K562 (cell line): Measurements from ENCODE around the gene CD99L2. TPM values are rescaled to one million over a fixed set of nuclear protein-coding genes. Genes with fewer than 3 reads are reported as not detected.

Source experiments
- ATAC-seq: fragments of 200-7000 bp; cut with Tn5 transposase; 3 replicates; pipeline ENCODE4 v1.9.1; 2020; ENCODE audit warnings: moderate library complexity
- BruUV-seq: library from RNA; stranded (reverse); fragments of 400-500 nt; replicated peaks from 2 replicates; lab custom pipeline; 2021; lab: Mats Ljungman, UMichigan
- CTCF ChIA-PET: fragments of 300-600 bp; formaldehyde crosslinking; extraction: SDS; loops from one replicate; lab custom pipeline; 2021; ENCODE audit warnings: low intra/inter-chr PET ratio; lab: Yijun Ruan, JAX
- POLR2A ChIA-PET: fragments of 300-600, 350-650 bp; sonication (Branson Sonifier 250); formaldehyde crosslinking; extraction: SDS; loops from one replicate; lab custom pipeline; 2021; ENCODE audit warnings: antibody characterized with exemption, inconsistent platforms; lab: Yijun Ruan, JAX
- DNase-seq, 4 experiments: peaks; one replicate each; pipeline versions ENCODE4 v3.0.0 to v3.0.0-alpha.2; 2011 to 2018; ENCODE audit warnings: low spot score in 3 of 4, mixed read lengths in 3 of 4; ENCODE audit errors: extremely low read depth in 1 of 4
- FAIRE-seq: peaks from 2 replicates; lab custom pipeline; 2011; peaks lifted over from hg19 to GRCh38; lab: Jason Lieb, UNC
- H2AFZ ChIP-seq: 2 replicates; pipeline ENCODE4 v1.6.0; 2011; ENCODE audit warnings: low read depth, low read length, control low read depth, inconsistent platforms
- H3K27ac ChIP-seq: fragments of 200-600 bp; 3 replicates; pipeline ENCODE4 v1.8.0; 2011; ENCODE audit warnings: low read depth, mild to moderate bottlenecking, control low read depth, inconsistent platforms, low read length, moderate library complexity, mixed read lengths; ENCODE audit errors: extremely low read depth
- H3K27me3 ChIP-seq, 2 experiments: fragments of 300-600 bp in 1 of 2; 2 replicates in 1 of 2; 3 replicates in 1 of 2; pipeline versions ENCODE4 v1.6.0 to v1.8.0; 2011; ENCODE audit warnings: inconsistent platforms in 2 of 2, low read length in 2 of 2, mild to moderate bottlenecking in 1 of 2, mixed read lengths in 1 of 2, moderate library complexity in 1 of 2; ENCODE audit not compliant: control insufficient read depth in 2 of 2, insufficient read depth in 2 of 2
- H3K36me3 ChIP-seq: fragments of 300-600 bp; 3 replicates; pipeline ENCODE4 v1.8.0; 2011; ENCODE audit warnings: mild to moderate bottlenecking, low read length, inconsistent platforms; ENCODE audit not compliant: control insufficient read depth, insufficient read depth
- H3K4me1 ChIP-seq, 2 experiments: fragments of 200-600 bp in 1 of 2; replicated peaks in 1 of 2; 2 replicates in 1 of 2; 3 replicates in 1 of 2; pipeline versions ENCODE4 v1.5.1 to v1.8.0; 2011; ENCODE audit warnings: inconsistent platforms in 2 of 2, low read length in 2 of 2, mild to moderate bottlenecking in 1 of 2, mixed read lengths in 1 of 2, moderate library complexity in 1 of 2; ENCODE audit not compliant: control insufficient read depth in 2 of 2, insufficient read depth in 2 of 2
- H3K4me2 ChIP-seq: 2 replicates; pipeline ENCODE4 v1.6.1; 2011; ENCODE audit warnings: low read length, control low read depth, inconsistent platforms, mixed read lengths; ENCODE audit not compliant: insufficient read depth
- H3K4me3 ChIP-seq: fragments of 200-600 bp; sonication (generic), shearing (Covaris generic); 2 replicates; pipeline ENCODE4 v1.5.1; 2016; ENCODE audit warnings: control low read depth, inconsistent platforms
- H3K79me2 ChIP-seq: fragments of 200-600 bp; 3 replicates; pipeline ENCODE4 v1.8.0; 2011; ENCODE audit warnings: low read length, inconsistent platforms; ENCODE audit not compliant: control insufficient read depth, insufficient read depth
- H3K9ac ChIP-seq, 2 experiments: 2 replicates each; pipeline versions ENCODE4 v1.6.0 to v1.6.1; 2011; ENCODE audit warnings: low read depth in 2 of 2, low read length in 2 of 2, control low read depth in 1 of 2, inconsistent platforms in 1 of 2, mild to moderate bottlenecking in 1 of 2, mixed read lengths in 1 of 2; ENCODE audit not compliant: insufficient read depth in 1 of 2
- H3K9me1 ChIP-seq: one replicate; pipeline ENCODE4 v1.6.0; 2011; ENCODE audit warnings: inconsistent platforms, mild to moderate bottlenecking, low read length, moderate library complexity; ENCODE audit not compliant: control insufficient read depth, insufficient read depth
- H3K9me3 ChIP-seq: replicated peaks from 2 replicates; pipeline ENCODE4 v1.5.1; 2011; ENCODE audit warnings: low read depth, low read length, inconsistent platforms; ENCODE audit not compliant: control insufficient read depth, insufficient read depth
- H4K20me1 ChIP-seq: replicated peaks from 2 replicates; pipeline ENCODE4 v1.6.1; 2011; ENCODE audit warnings: low read length, inconsistent platforms, mixed read lengths; ENCODE audit not compliant: control insufficient read depth, insufficient read depth
- XRCC5 ChIP-seq: fragments of 200-400 bp; formaldehyde crosslinking; IDR thresholded peaks from 2 replicates; pipeline ENCODE4 v1.6.1; 2017; ENCODE audit warnings: low read depth, mild to moderate bottlenecking, low read length
- ZFP91 ChIP-seq: sonication (generic); formaldehyde crosslinking; IDR thresholded peaks from 2 replicates; pipeline ENCODE4 v1.8.0; 2022; ENCODE audit warnings: mild to moderate bottlenecking, missing genetic modification reagents
- ZNF277 ChIP-seq: fragments of 250-450 bp; sonication (Bioruptor Pico); IDR thresholded peaks from 2 replicates; pipeline ENCODE4 v1.8.0; 2022; ENCODE audit warnings: inconsistent platforms, mild to moderate bottlenecking, moderate library complexity, borderline replicate concordance
- ZNF586 ChIP-seq: fragments of 450-650 bp; formaldehyde crosslinking; conservative IDR thresholded peaks from 2 replicates; pipeline ENCODE4 v1.4.0; 2020; ENCODE audit warnings: mild to moderate bottlenecking, moderate library complexity
- ZNF655 ChIP-seq: fragments of 250-450 bp; sonication (Bioruptor Pico); IDR thresholded peaks from 2 replicates; pipeline ENCODE4 v1.5.0; 2021
- WGBS: fragments of 100-300 bp; shearing (Covaris generic); methylation state at CpG from one replicate; pipeline ENCODE4 v1.1.6; 2016; ENCODE audit warnings: low coverage, mixed read lengths; ENCODE audit not compliant: insufficient coverage; ENCODE audit errors: missing lambda C conversion rate; 5-methylcytosine and 5-hydroxymethylcytosine counted together
- in situ Hi-C: fragments of 300-500 bp; cut with MboI; formaldehyde crosslinking; loops from 4 replicates; pipeline ENCODE4 v1.15.0; 2018; ENCODE audit warnings: inconsistent platforms, mixed read lengths
- intact Hi-C: fragments of 100-400 bp; cut with micrococcal nuclease; formaldehyde crosslinking; loops from 2 replicates; pipeline ENCODE4 v1.14.2; 2022
- polyA plus RNA-seq, 8 experiments: library from polyadenylated mRNA; depleted of rRNA in 4 of 8; stranded (reverse) in 5 of 8; unstranded in 3 of 8; fragments of >200 nt; fragmentation: Nextera tagmentation in 2 of 8; fragmentation: Illumina TruSeq in 1 of 8; extraction: Ambion mirVana in 2 of 8; extraction: Trizol in 1 of 8; gene quantifications; 2 replicates each; pipeline versions ENCODE4 v1.2.1 to v1.2.3, GENCODE V29; 2011 to 2014; ENCODE audit warnings: inconsistent platforms in 1 of 8, missing spikeins in 1 of 8
- total RNA-seq, 7 experiments: library from RNA; depleted of rRNA in 6 of 7; stranded (reverse); fragments of >200 nt in 6 of 7; fragmentation: Illumina TruSeq in 2 of 7; extraction: Trizol in 2 of 7; gene quantifications; 2 replicates each; pipeline versions ENCODE4 v1.2.1 to v1.2.3, GENCODE V29; 2011 to 2021; ENCODE audit warnings: low replicate concordance in 1 of 7
- TF ChIP-seq, protein P1 (sequence below): fragments of 200-800 bp; sonication (Bioruptor generic); IDR thresholded peaks from 2 replicates; pipeline ENCODE4 v1.6.1; 2016; ENCODE audit warnings: missing genetic modification characterization, missing compliant biosample characterization
- TF ChIP-seq, protein P2 (sequence below): fragments of 450-650 bp; IDR thresholded peaks from 2 replicates; pipeline ENCODE4 v1.6.1; 2016; ENCODE audit warnings: borderline replicate concordance

Gene CD99L2
- total and polyA plus RNA-seq, 9 of the 15 experiments (the other 6 are each of a cell fraction or from before 2014, with no cell fraction given): 0.76 to 19.0 (median 11.9) TPM

DNA sequence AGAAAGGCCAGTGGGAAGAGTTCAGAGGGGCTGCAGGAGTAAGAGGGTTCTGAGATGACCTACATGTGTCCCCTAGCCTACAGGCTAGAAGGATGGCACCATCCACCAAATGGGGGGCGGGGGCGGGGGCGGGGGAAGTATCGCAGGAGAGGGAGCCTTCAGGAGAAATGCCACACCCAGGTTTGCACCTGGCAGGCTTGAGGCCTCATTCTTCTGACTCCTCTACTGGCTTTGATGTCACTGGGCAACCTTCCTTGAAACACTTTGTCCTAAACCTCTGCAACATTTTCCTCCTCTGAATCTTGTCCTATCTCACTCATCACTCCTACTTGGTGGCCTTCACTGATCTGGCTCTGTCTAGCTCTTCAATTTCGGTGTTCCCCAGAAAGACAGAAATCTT, 24.0 kb downstream of the CD99L2 start:
- Histone ChIP-seq H3K4me3 (no peak overlapping the region), H2AFZ (no peak overlapping the region), H3K36me3 (no peaks in the 10 kb centered on the region), H3K4me1 (peaks cover 4 to 21% of the 10 kb centered on the region in 2 experiments; a peak in 4 of 5 replicates), H3K4me2 (no peak overlapping the region), H3K79me2 (peaks cover 8% of the 10 kb centered on the region; the same call in 1 of the 3 replicates), H3K9me3 (0 out of 2 replicates have a peak, but pooled peaks cover 2% of the 10 kb centered on the region), H3K9me1 (no peaks in the 10 kb centered on the region), H3K27ac (no peak overlapping the region), H3K27me3 (no peaks in the 10 kb centered on the region), H3K9ac (no peak overlapping the region; a peak in 1 of 4 replicates), H4K20me1 (no peaks in the 10 kb centered on the region)
- no peak for ATAC-seq
- no peak for DNase-seq
- no peak for FAIRE-seq
- no TSS peak for BruUV-seq
- POLR2A ChIA-PET: interaction anchor here (0.8 kb wide), 1 partner anchor 8 kb away, joined by 3 read pairs; no protein-coding TSS in a partner anchor
- WGBS: no CpG with 5 or more reads among the region's 5 CpGs
- in situ Hi-C loops: no loop called here
- intact Hi-C loops: no loop called here
- CTCF ChIA-PET: no interaction called here
- TF ChIP-seq ZNF655 (CRISPR knock-in tag) (no peak), ZNF586 (CRISPR knock-in tag) (no peak), XRCC5 (no peak), ZNF277 (CRISPR knock-in tag) (no peak), ZFP91 (CRISPR knock-in tag) (no peak)
- TF ChIP-seq, protein P1, sequence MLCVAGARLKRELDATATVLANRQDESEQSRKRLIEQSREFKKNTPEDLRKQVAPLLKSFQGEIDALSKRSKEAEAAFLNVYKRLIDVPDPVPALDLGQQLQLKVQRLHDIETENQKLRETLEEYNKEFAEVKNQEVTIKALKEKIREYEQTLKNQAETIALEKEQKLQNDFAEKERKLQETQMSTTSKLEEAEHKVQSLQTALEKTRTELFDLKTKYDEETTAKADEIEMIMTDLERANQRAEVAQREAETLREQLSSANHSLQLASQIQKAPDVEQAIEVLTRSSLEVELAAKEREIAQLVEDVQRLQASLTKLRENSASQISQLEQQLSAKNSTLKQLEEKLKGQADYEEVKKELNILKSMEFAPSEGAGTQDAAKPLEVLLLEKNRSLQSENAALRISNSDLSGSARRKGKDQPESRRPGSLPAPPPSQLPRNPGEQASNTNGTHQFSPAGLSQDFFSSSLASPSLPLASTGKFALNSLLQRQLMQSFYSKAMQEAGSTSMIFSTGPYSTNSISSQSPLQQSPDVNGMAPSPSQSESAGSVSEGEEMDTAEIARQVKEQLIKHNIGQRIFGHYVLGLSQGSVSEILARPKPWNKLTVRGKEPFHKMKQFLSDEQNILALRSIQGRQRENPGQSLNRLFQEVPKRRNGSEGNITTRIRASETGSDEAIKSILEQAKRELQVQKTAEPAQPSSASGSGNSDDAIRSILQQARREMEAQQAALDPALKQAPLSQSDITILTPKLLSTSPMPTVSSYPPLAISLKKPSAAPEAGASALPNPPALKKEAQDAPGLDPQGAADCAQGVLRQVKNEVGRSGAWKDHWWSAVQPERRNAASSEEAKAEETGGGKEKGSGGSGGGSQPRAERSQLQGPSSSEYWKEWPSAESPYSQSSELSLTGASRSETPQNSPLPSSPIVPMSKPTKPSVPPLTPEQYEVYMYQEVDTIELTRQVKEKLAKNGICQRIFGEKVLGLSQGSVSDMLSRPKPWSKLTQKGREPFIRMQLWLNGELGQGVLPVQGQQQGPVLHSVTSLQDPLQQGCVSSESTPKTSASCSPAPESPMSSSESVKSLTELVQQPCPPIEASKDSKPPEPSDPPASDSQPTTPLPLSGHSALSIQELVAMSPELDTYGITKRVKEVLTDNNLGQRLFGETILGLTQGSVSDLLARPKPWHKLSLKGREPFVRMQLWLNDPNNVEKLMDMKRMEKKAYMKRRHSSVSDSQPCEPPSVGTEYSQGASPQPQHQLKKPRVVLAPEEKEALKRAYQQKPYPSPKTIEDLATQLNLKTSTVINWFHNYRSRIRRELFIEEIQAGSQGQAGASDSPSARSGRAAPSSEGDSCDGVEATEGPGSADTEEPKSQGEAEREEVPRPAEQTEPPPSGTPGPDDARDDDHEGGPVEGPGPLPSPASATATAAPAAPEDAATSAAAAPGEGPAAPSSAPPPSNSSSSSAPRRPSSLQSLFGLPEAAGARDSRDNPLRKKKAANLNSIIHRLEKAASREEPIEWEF (CRISPR knock-in tag): no peak
- TF ChIP-seq, protein P2, sequence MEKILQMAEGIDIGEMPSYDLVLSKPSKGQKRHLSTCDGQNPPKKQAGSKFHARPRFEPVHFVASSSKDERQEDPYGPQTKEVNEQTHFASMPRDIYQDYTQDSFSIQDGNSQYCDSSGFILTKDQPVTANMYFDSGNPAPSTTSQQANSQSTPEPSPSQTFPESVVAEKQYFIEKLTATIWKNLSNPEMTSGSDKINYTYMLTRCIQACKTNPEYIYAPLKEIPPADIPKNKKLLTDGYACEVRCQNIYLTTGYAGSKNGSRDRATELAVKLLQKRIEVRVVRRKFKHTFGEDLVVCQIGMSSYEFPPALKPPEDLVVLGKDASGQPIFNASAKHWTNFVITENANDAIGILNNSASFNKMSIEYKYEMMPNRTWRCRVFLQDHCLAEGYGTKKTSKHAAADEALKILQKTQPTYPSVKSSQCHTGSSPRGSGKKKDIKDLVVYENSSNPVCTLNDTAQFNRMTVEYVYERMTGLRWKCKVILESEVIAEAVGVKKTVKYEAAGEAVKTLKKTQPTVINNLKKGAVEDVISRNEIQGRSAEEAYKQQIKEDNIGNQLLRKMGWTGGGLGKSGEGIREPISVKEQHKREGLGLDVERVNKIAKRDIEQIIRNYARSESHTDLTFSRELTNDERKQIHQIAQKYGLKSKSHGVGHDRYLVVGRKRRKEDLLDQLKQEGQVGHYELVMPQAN: no peak
